GM23338 (cell line): ENCODE results near the gene SH3RF3.

Experiments
- CREB1 ChIP-seq: fragments of 250-450 bp; sonication (Bioruptor Pico); IDR thresholded peaks from 2 replicates; pipeline ENCODE4 v1.5.0; 2020; ENCODE audit warnings: low read depth, mild to moderate bottlenecking, moderate library complexity
- CTCF ChIP-seq, 2 experiments: fragments of 200-600 bp in 1 of 2; sonication (generic) in 1 of 2; conservative IDR thresholded peaks; 2 replicates each; pipeline versions ENCODE4 v1.5.1 to v1.6.1; 2016 to 2017; ENCODE audit warnings: antibody characterized with exemption in 2 of 2, low read depth in 2 of 2, mild to moderate bottlenecking in 2 of 2, moderate library complexity in 1 of 2
- ETS1 ChIP-seq: IDR thresholded peaks from 2 replicates; pipeline ENCODE4 v1.6.1; 2016; ENCODE audit warnings: antibody characterized with exemption
- EZH2 ChIP-seq: fragments of 200-600 bp; sonication (generic); IDR thresholded peaks from one replicate; pipeline ENCODE4 v1.8.0; 2017; ENCODE audit warnings: antibody characterized with exemption, mild to moderate bottlenecking, low read depth; ENCODE audit not compliant: unreplicated experiment
- EZH2phosphoT487 ChIP-seq: fragments of 200-600 bp; sonication (generic); IDR thresholded peaks from one replicate; pipeline ENCODE4 v1.8.1; 2018; ENCODE audit warnings: antibody characterized with exemption; ENCODE audit not compliant: unreplicated experiment
- JUNB ChIP-seq: IDR thresholded peaks from one replicate; pipeline ENCODE4 v1.6.1; 2016; ENCODE audit warnings: antibody characterized with exemption; ENCODE audit not compliant: unreplicated experiment
- NANOG ChIP-seq: IDR thresholded peaks from 2 replicates; pipeline ENCODE4 v1.6.1; 2016; ENCODE audit warnings: antibody characterized with exemption, borderline replicate concordance
- POLR2AphosphoS5 ChIP-seq: IDR thresholded peaks from 2 replicates; pipeline ENCODE4 v1.6.1; 2016; ENCODE audit warnings: antibody characterized with exemption, low read depth
- REST ChIP-seq: IDR thresholded peaks from one replicate; pipeline ENCODE4 v1.6.1; 2018; ENCODE audit warnings: antibody characterized with exemption; ENCODE audit not compliant: unreplicated experiment
- ZNF331 ChIP-seq: fragments of 250-450 bp; sonication (Bioruptor Pico); IDR thresholded peaks from 2 replicates; pipeline ENCODE4 v1.5.0; 2020; ENCODE audit warnings: low read depth, mild to moderate bottlenecking, moderate library complexity

- TF ChIP-seq CTCF (conservative IDR thresholded peaks at IDR 0.05; ENCODE audit: low read depth in 2 of 2) = no peak
- TF ChIP-seq REST = no peak
- no peak for TF ChIP-seq EZH2phosphoT487
- no peak for TF ChIP-seq POLR2AphosphoS5
- TF ChIP-seq JUNB = no peak
- no peak for TF ChIP-seq ETS1
- TF ChIP-seq EZH2 = no peak
- no peak for TF ChIP-seq NANOG
- no peak for TF ChIP-seq CREB1 (CRISPR knock-in tag)
- no peak for TF ChIP-seq ZNF331 (CRISPR knock-in tag)
Observed at GRCh38 chr2:109168716-109169115, 39.7 kb downstream of the SH3RF3 start.
